ENCODE results near the gene OLR1. TPM values are rescaled to one million over a fixed set of nuclear protein-coding genes. Genes with fewer than 3 reads are reported as not detected.

Gene OLR1
- 0.12 TPM for total RNA-seq (2021; ENCODE audit: unreplicated experiment)
- polyA plus RNA-seq (2012), result not detected in 2 replicates
- not detected for Bru-seq, nascent RNA
- percentile 3 among the genes with signal in this experiment for BruChase-seq, experiment 1, labeled RNA remaining after a 6-hour chase
- BruChase-seq, experiment 2, labeled RNA remaining after a 2-hour chase, result percentile 6 among the genes with signal in this experiment
- long read RNA-seq, result 0 reads

- ChIA-PET CTCF (interaction anchor here (0.7 to 1.2 kb wide), 3 partner anchors 19 to 421 kb away, joined by 3 read pairs; no protein-coding TSS in a partner anchor), POLR2A (no interaction called here), RAD21 (ENCODE audit: low non-redundant PET in 1 of 2, low total read pairs in 2 of 2, uncharacterized antibody in 2 of 2, unreplicated experiment in 2 of 2) (no interaction called here)
- no peak for ATAC-seq
- H3K4me2 ChIP-seq (ENCODE audit: low read length), result no peak within 1 kb of the TSS
- no peak within 1 kb of the TSS for H3K9ac ChIP-seq (ENCODE audit: low read length)
- no peaks in the 10 kb centered on the region for H3K36me3 ChIP-seq (ENCODE audit: control insufficient read depth in 1 of 2, insufficient read depth in 2 of 2, low read length in 2 of 2)
- H3K4me1 ChIP-seq (ENCODE audit: control insufficient read depth in 1 of 2, insufficient read depth in 2 of 2, low read length in 2 of 2), result no peaks in the 10 kb centered on the region
- H3K79me2 ChIP-seq (ENCODE audit: insufficient read depth, low read length), result no peaks in the 10 kb centered on the region
- intact Hi-C loops (cut with micrococcal nuclease), result no loop called here
- no TSS peak for BruUV-seq (replicated peaks)
- no peak within 1 kb of the TSS for H2AFZ ChIP-seq (ENCODE audit: low read depth, low read length, poor library complexity, severe bottlenecking)
- TF ChIP-seq FOSL1 (IDR thresholded peaks at IDR 0.05; ENCODE audit: low read depth) (no peak), YY1 (IDR thresholded peaks at IDR 0.05; ENCODE audit: extremely low read depth, insufficient replicate concordance, low read depth, low read length) (no peak), ELF1 (IDR thresholded peaks at IDR 0.05; ENCODE audit: borderline replicate concordance, low read depth) (no peak), SP1 (IDR thresholded peaks at IDR 0.05; ENCODE audit: low read depth) (no peak), RAD21 (IDR thresholded peaks at IDR 0.05; ENCODE audit: low read depth) (no peak), ATF3 (IDR thresholded peaks at IDR 0.05) (no peak), SIN3A (IDR thresholded peaks at IDR 0.05; ENCODE audit: low read depth) (no peak), ZNF274 (IDR thresholded peaks at IDR 0.05; ENCODE audit: low read depth, low read length) (no peak), REST (IDR thresholded peaks at IDR 0.05; ENCODE audit: low read depth) (no peak), CEBPB (IDR thresholded peaks at IDR 0.05; ENCODE audit: low read depth) (no peak), SRF (IDR thresholded peaks at IDR 0.05; ENCODE audit: low read depth) (no peak), ZBTB33 (IDR thresholded peaks at IDR 0.05; ENCODE audit: extremely low read depth, insufficient replicate concordance, low read length) (no peak), EZH2phosphoT487 (IDR thresholded peaks at IDR 0.05; ENCODE audit: borderline replicate concordance) (no peak), CBX3 (IDR thresholded peaks at IDR 0.05; ENCODE audit: low read depth) (no peak), POLR2A (IDR thresholded peaks at IDR 0.05; ENCODE audit: borderline replicate concordance, extremely low read depth, insufficient read depth, insufficient read length) (no peak), EGR1 (IDR thresholded peaks at IDR 0.05; ENCODE audit: low read depth) (no peak), CTCF (IDR thresholded peaks at IDR 0.05 in 2 of 3, conservative IDR thresholded peaks at IDR 0.05 in 1 of 3; ENCODE audit: borderline replicate concordance in 1 of 3, insufficient read depth in 1 of 3, low read depth in 2 of 3, low read length in 2 of 3) (no peak)
- no peak within 1 kb of the TSS for H3K27ac ChIP-seq (ENCODE audit: low read depth, low read length)
- H3K9me3 ChIP-seq (ENCODE audit: control insufficient read depth in 1 of 2, insufficient read depth in 1 of 2, low read depth in 1 of 2, low read length in 2 of 2), result no peaks in the 10 kb centered on the region
- H3K9me2 ChIP-seq (ENCODE audit: insufficient read depth), result no peaks in the 10 kb centered on the region
- DNase-seq (ENCODE audit: low read depth, low spot score), result no peak
- no peaks in the 10 kb centered on the region for H3K27me3 ChIP-seq (ENCODE audit: insufficient read depth, low read length)
- no peaks in the 10 kb centered on the region for H4K20me1 ChIP-seq (ENCODE audit: insufficient read depth)
- no peak within 1 kb of the TSS for H3K4me3 ChIP-seq (replicated peaks in 1 of 2; ENCODE audit: low read depth in 1 of 2, low read length in 2 of 2)
Measured at GRCh38 chr12:10171973-10172728, at the start of gene OLR1. Gene OLR1, minus strand, starts transcription at chr12:10172132. Its CDS starts 55 bp downstream, at chr12:10172077.

Data from HCT116 (cell line).